GM19372 (cell line): Measurements from ENCODE around the gene MYF6.
"Not testable (repeated sequence)": the region's sequence is repeated elsewhere in the genome, so short reads cannot be mapped to it uniquely, and the experiment has no call there.

Source experiments
- ATAC-seq: cut with Tn5 transposase; IDR thresholded peaks from one replicate; pipeline ENCODE4 v1.9.1; 2021; ENCODE audit warnings: mild to moderate bottlenecking, low read depth, moderate library complexity; ENCODE audit not compliant: unreplicated experiment

The MYF6 gene

DNA sequence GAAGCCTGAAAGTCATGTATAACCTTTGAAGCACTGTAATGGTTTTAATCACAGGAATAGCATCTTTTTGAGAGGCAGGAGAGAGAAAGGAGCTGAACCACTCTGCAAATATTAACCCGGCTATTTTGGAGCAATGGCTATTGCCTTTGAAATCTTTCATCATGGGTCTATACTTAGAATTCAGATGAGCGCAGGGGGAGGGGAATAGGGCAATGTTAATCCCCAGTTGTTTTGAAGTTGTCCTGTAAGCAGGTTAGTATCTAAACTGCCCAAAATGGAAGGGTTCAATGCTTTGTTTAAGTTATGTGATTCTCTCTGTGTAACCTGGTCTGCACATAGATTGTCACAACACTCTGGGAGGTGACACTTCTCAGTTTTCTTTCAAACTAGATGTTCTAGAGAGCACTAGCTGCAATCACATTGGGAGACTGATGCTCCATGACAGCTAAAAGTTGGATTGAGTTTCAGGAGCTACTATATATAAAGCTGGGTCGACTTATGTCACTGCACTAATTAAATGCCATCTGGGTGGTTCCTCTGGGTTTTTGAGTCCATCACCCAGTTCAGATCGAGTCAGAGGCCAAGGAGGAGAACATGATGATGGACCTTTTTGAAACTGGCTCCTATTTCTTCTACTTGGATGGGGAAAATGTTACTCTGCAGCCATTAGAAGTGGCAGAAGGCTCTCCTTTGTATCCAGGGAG lies at the start of gene MYF6:
Gene MYF6, plus strand, starts transcription at position 509 of the 704 bp plus-strand sequence. Its CDS starts 86 bp downstream, at position 595.
- ATAC-seq = no peak

DNA sequence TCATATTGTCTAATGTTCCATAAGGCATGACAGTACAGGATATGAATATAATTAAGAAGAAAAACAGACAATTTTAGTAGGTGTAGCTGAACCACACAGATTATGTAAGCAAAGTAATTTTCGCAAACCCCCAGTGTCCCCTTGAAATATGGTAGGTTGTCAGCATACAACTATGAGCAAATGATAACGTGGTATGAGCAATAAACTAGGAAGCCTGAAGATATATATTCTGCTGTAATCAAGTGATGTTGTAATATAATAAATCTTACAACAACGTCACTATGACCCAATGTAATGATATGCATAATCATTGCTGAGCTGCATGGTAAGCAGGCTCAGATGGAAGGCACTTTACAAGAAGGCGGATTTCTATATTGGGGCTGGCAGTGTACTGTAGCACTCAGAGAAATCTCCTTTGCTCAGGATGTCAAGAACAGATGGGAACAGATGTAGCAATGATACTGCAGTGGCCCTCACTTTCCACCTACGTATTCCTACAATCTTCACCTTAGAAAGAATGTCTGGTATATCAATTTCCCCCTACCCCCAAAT lies 47.8 kb upstream of the MYF6 start:
- no peak for ATAC-seq

DNA sequence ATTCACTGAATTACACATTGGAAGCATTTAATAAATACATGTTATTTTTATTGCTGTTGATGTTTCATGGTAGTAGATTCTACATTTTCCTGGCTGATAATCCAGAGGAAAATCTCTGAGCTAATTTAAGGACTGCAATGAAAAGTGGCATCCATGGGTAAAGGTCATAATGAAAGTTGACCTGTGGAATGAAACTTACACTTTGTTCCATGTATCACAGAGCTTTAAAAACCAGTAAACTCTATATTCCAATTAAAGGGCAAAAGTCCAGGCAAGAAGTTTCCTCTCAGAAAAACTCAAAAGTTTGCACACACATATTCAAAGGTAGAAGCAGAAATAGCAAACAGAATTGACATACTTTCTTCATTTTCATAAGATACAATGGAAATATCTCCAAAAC lies 44.8 kb upstream of the MYF6 start:
- no peak for ATAC-seq

- ATAC-seq = no peak
Observed at GRCh38 chr12:80670214-80670613, 37.2 kb upstream of the MYF6 start.

GRCh38 chr12:80676042-80676636 lies 31.3 kb upstream of the MYF6 start:
- not testable (repeated sequence) for ATAC-seq

GRCh38 chr12:80676856-80677255 lies 30.6 kb upstream of the MYF6 start:
- ATAC-seq = no peak

DNA sequence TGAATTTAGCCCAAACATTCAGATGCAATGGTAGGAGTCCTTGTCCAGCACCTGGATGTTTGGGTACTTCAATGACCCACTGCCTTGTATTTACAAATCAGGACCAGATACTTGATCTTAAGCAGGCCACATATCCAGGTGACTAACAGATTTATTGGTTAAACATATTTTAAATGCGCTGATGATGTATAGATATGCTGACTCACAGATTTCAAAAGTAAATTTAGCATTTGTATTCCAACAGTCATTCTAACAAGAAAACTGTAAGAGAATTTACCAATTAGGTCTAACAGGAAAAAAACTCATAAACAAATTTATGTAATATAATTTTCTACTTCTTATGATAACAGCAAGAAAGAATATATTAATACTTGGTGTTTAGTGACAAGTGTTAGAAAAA lies 29.4 kb upstream of the MYF6 start:
- no peak for ATAC-seq

GRCh38 chr12:80679346-80680131 lies 27.9 kb upstream of the MYF6 start:
- no peak for ATAC-seq

- ATAC-seq = no peak
Observed at GRCh38 chr12:80681287-80681686, 26.1 kb upstream of the MYF6 start.

DNA sequence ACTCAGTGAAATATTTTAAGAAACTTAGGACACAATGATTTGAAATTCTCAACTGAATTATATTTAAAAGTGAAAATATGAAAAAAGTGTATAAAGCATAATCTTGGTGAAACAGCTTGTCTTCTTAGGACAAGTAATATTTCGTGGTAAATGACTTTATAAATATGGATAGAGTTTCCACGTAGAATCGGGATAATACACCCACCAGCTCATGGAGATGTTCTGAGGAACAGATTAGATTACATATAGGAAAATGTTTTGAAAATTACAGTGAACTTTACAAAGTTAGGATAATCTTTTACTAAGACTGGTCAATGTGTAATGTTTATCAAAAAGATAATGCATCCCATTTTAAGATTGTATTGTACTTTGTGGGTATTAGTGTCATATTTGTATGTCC lies 25.6 kb upstream of the MYF6 start:
- no peak for ATAC-seq

- no peak for ATAC-seq
Observed at GRCh38 chr12:80684077-80684495, 23.3 kb upstream of the MYF6 start.

DNA sequence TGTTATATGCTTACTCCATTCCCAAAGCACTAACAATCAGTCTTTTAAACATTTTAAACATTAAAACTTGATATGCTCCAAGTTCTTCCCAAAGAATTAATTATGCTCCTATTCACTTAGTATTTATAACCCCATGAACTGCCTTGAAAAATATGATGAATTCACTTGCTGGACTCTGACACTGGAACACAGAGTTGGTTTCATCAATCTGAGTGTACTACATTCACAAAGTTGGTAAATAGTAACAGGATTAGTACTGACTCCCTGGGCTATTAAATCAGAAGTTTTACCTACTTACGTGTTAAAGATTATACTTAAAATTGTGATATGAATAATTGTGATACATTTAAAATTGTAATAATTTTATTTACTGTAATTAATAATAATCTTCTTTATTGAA lies 17.3 kb upstream of the MYF6 start:
- ATAC-seq = no peak

- no peak for ATAC-seq
Observed at GRCh38 chr12:80690513-80690912, 16.9 kb upstream of the MYF6 start.

DNA sequence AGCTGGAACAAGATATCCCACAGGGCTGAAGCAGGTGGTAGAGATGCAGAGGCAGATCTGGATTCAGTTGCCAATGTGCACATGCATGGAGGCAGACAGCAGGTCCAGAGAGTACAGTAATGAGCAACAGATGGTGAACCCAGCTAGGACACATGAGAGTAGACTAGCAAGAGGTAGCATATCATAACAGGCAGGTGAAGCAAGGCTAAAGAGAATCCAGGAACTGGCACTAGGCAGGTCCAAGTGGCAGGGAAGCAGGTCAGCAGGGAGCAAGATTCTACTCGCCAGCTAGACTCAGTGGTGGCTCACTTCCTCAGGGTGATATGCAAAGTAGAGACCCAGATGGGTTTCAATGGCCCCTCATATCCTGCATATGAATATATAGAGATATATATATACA lies 15.3 kb upstream of the MYF6 start:
- no peak for ATAC-seq

- no peak for ATAC-seq
Observed at GRCh38 chr12:80697270-80697887, 10.1 kb upstream of the MYF6 start.

DNA sequence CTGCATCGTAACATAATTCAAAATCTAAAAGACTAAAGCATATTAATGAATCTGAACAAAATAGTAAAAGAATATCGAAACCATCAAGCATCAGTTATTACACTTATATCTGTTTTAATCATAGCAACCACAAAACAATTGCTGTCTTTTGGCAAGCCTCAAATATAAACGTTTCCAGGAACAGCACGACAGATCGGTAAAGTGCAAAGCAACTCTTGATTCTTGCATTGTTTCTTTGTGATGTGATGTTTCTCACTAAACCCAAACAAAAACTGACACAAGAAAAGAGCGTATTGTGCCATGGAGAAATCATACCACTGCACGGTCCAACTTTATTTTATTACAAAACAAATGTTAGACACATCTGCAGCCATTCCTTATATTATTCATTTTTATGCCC lies 9.2 kb upstream of the MYF6 start:
- no peak for ATAC-seq

- no peak for ATAC-seq
Observed at GRCh38 chr12:80698847-80699542, 8.4 kb upstream of the MYF6 start.

DNA sequence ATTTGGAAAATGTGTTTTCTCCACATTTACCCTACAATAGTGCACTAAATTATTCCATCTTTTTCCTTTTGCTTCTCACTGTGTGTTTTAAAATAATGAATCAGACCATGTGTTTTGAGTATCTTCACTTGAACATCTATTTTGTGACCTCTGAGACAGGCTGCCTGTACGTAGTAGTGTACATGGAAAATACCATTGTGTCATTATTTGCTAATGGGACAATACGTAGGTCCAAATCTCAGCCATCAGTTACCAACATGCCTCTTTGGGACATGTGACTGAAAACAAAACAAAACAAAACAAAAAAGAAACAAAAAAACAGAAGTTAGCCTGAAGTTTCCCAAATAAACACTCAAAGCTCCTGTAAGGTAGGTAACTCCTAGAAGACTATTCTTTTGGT lies 7.1 kb upstream of the MYF6 start:
- ATAC-seq = no peak

GRCh38 chr12:80701388-80701787 lies 6.0 kb upstream of the MYF6 start:
- ATAC-seq = no peak
